Subcutaneous abdominal adipose tissue (tissue), 5 donors: ENCODE measurements around the gene PDIA4.
"Not testable (repeated sequence)": the region's sequence is repeated elsewhere in the genome, so short reads cannot be mapped to it uniquely, and the experiment has no call there.

Experiments
- H3K27ac ChIP-seq: one replicate; pipeline ENCODE4 v1.7.0; 2013; ENCODE audit warnings: low read depth, mild to moderate bottlenecking, inconsistent platforms, low read length, moderate library complexity
- H3K27me3 ChIP-seq, 5 donors: one replicate each; pipeline ENCODE4 v1.7.0; 2013; ENCODE audit warnings: low read length in 5 of 5, inconsistent platforms in 1 of 5; ENCODE audit not compliant: control insufficient read depth in 5 of 5, insufficient read depth in 4 of 5
- H3K36me3 ChIP-seq, 5 donors: one replicate each; pipeline ENCODE4 v1.7.0; 2013; ENCODE audit warnings: low read length in 5 of 5; ENCODE audit not compliant: control insufficient read depth in 5 of 5, insufficient read depth in 5 of 5
- H3K4me1 ChIP-seq, 5 donors: one replicate each; pipeline ENCODE4 v1.7.0; 2013; ENCODE audit warnings: low read length in 5 of 5, mild to moderate bottlenecking in 3 of 5, moderate library complexity in 1 of 5; ENCODE audit not compliant: control insufficient read depth in 5 of 5, insufficient read depth in 5 of 5
- H3K4me3 ChIP-seq, 5 donors: one replicate each; pipeline ENCODE4 v1.7.0; 2013; ENCODE audit warnings: low read length in 5 of 5, low read depth in 1 of 5
- H3K9ac ChIP-seq, 5 donors: one replicate each; pipeline ENCODE4 v1.7.0; 2013; ENCODE audit warnings: low read length in 5 of 5, mild to moderate bottlenecking in 4 of 5, moderate library complexity in 3 of 5
- H3K9me3 ChIP-seq, 5 donors: one replicate each; pipeline ENCODE4 v1.7.0; 2013; ENCODE audit warnings: low read length in 5 of 5; ENCODE audit not compliant: control insufficient read depth in 5 of 5
- donor health status: healthy.
- donor health status: healthy.
- donor health status: healthy.
- donor health status: healthy.
- donor health status: healthy.

The PDIA4 gene

GRCh38 chr7:148979827-148980226 lies 48.5 kb downstream of the PDIA4 start:
- H3K27ac ChIP-seq = no peak overlapping the region
- H3K9me3 ChIP-seq = no peaks in the 10 kb centered on the region
- peaks cover 5 to 25% (median 20%) of the 10 kb centered on the region in 5 donors for H3K4me1 ChIP-seq
- H3K36me3 ChIP-seq = no peaks in the 10 kb centered on the region
- no peak overlapping the region for H3K4me3 ChIP-seq
- H3K9ac ChIP-seq = no peak overlapping the region
- H3K27me3 ChIP-seq = peaks cover 0 to 12% (median 6%) of the 10 kb centered on the region in 5 donors

GRCh38 chr7:148979072-148979471 lies 49.2 kb downstream of the PDIA4 start:
- not testable (repeated sequence) for H3K27ac ChIP-seq, H3K4me3 ChIP-seq, H3K9ac ChIP-seq, H3K36me3 ChIP-seq, H3K9me3 ChIP-seq
- Histone ChIP-seq H3K27me3 (peaks cover 0 to 12% (median 6%) of the 10 kb centered on the region in 5 donors), H3K4me1 (peaks cover 5 to 17% (median 16%) of the 10 kb centered on the region in 5 donors)

GRCh38 chr7:148978091-148978490 lies 50.2 kb downstream of the PDIA4 start:
- H3K27me3 ChIP-seq = peaks cover 0 to 12% (median 6%) of the 10 kb centered on the region in 5 donors
- no peaks in the 10 kb centered on the region for H3K9me3 ChIP-seq
- H3K9ac ChIP-seq = no peak overlapping the region
- H3K4me1 ChIP-seq = peaks cover 0 to 8% (median 7%) of the 10 kb centered on the region in 5 donors
- no peaks in the 10 kb centered on the region for H3K36me3 ChIP-seq
- no peak overlapping the region for H3K27ac ChIP-seq
- no peak overlapping the region for H3K4me3 ChIP-seq

- no peak overlapping the region for H3K4me3 ChIP-seq
- no peaks in the 10 kb centered on the region for H3K36me3 ChIP-seq
- no peaks in the 10 kb centered on the region for H3K9me3 ChIP-seq
- no peak overlapping the region for H3K27ac ChIP-seq
- H3K27me3 ChIP-seq = peaks cover 0 to 12% (median 6%) of the 10 kb centered on the region in 5 donors
- peaks cover 0 to 3% (median 0%) of the 10 kb centered on the region in 5 donors for H3K4me1 ChIP-seq
- no peak overlapping the region for H3K9ac ChIP-seq
These were observed 52.4 kb downstream of the PDIA4 start for GRCh38 chr7:148975896-148976295.

GRCh38 chr7:148973256-148973655 lies 55.0 kb downstream of the PDIA4 start:
- no peak overlapping the region for H3K27ac ChIP-seq
- no peaks in the 10 kb centered on the region for H3K9me3 ChIP-seq
- no peak overlapping the region for H3K4me3 ChIP-seq
- peaks cover 0 to 3% (median 0%) of the 10 kb centered on the region in 5 donors for H3K4me1 ChIP-seq
- no peaks in the 10 kb centered on the region for H3K36me3 ChIP-seq
- peaks cover 0 to 7% (median 4%) of the 10 kb centered on the region in 5 donors for H3K27me3 ChIP-seq
- no peak overlapping the region for H3K9ac ChIP-seq

GRCh38 chr7:148972375-148972774 lies 55.9 kb downstream of the PDIA4 start:
- Histone ChIP-seq H3K9ac (no peak overlapping the region), H3K36me3 (no peaks in the 10 kb centered on the region), H3K9me3 (no peaks in the 10 kb centered on the region), H3K27ac (no peak overlapping the region), H3K27me3 (peaks cover 0 to 4% (median 0%) of the 10 kb centered on the region in 5 donors), H3K4me3 (no peak overlapping the region), H3K4me1 (peaks cover 0 to 3% (median 0%) of the 10 kb centered on the region in 5 donors)

GRCh38 chr7:148967602-148968001 lies 60.7 kb downstream of the PDIA4 start:
- Histone ChIP-seq H3K36me3 (no peaks in the 10 kb centered on the region), H3K4me3 (no peak overlapping the region), H3K9me3 (no peaks in the 10 kb centered on the region), H3K9ac (no peak overlapping the region), H3K4me1 (peaks cover 2 to 29% (median 18%) of the 10 kb centered on the region in 5 donors), H3K27me3 (no peaks in the 10 kb centered on the region), H3K27ac (no peak overlapping the region)

GRCh38 chr7:148967032-148967372 lies 61.3 kb downstream of the PDIA4 start:
- H3K9me3 ChIP-seq = no peaks in the 10 kb centered on the region
- no peak overlapping the region for H3K9ac ChIP-seq
- peaks cover 4 to 30% (median 21%) of the 10 kb centered on the region in 5 donors for H3K4me1 ChIP-seq
- H3K4me3 ChIP-seq = peak overlapping the region in 4 of 5 donors; percentile 63 to 68 (median 66)
- H3K27ac ChIP-seq = no peak overlapping the region
- H3K27me3 ChIP-seq = no peaks in the 10 kb centered on the region
- no peaks in the 10 kb centered on the region for H3K36me3 ChIP-seq

GRCh38 chr7:148964483-148965267 lies 63.6 kb downstream of the PDIA4 start:
- Histone ChIP-seq H3K4me1 (peaks cover 4 to 30% (median 21%) of the 10 kb centered on the region in 5 donors), H3K36me3 (no peaks in the 10 kb centered on the region), H3K27ac (no peak overlapping the region), H3K4me3 (peak overlapping the region; percentile 62 to 94 (median 89)), H3K27me3 (no peaks in the 10 kb centered on the region), H3K9me3 (no peaks in the 10 kb centered on the region), H3K9ac (peak overlapping the region in 2 of 5 donors; percentile 66 to 89)

GRCh38 chr7:148963583-148964482 lies 64.5 kb downstream of the PDIA4 start:
- H3K9ac ChIP-seq = peak overlapping the region in 4 of 5 donors; percentile 66 to 89 (median 83)
- H3K4me1 ChIP-seq = peaks cover 4 to 30% (median 21%) of the 10 kb centered on the region in 5 donors
- H3K4me3 ChIP-seq = peak overlapping the region; percentile 62 to 94 (median 89)
- no peaks in the 10 kb centered on the region for H3K9me3 ChIP-seq
- no peaks in the 10 kb centered on the region for H3K27me3 ChIP-seq
- peak overlapping the region; percentile 51 for H3K27ac ChIP-seq
- no peaks in the 10 kb centered on the region for H3K36me3 ChIP-seq
